GM18520 (cell line): ENCODE results near the gene PIK3R1.

Experiments used
- ATAC-seq: cut with Tn5 transposase; IDR thresholded peaks from one replicate; pipeline ENCODE4 v1.9.1; 2021; ENCODE audit not compliant: unreplicated experiment

The PIK3R1 gene

DNA sequence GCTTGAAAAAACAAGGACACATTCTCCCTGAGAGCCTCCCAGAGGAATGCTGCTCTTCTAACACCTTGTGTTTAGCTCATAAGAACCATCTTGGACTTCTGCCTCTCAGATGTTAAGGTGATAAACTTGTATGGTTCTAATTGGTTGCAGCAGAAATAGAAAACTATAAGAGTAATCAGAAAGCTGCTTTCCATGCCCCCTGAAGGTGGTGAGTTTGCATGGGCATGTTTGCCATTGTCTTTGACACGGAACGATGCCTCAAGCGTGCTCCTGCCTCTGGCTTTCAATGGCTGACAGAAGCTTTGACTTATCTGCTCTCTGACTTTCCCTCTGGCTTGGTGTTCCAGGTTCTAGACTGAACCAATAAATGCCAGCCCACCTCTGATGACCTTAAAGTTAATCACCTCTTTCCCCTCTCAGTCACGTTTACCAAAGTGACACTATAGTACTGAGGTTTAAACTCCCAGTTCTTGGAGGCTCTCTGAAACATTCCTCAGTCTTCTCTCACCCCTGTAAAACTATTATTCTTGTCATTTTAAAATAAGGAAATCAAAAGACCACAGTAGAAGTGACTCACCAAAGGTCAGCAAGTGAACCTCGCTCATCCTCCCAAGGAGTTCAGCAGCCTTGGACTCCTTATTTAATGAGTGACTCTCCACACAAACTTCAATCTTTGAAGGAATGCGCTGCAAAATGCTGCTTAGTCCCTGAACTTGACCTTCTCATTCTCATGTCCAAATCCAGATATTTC lies 103.6 kb downstream of the PIK3R1 start:
- ATAC-seq: no peak

- ATAC-seq: no peak
Observed at GRCh38 chr5:68319706-68320412, 104.3 kb downstream of the PIK3R1 start.

DNA sequence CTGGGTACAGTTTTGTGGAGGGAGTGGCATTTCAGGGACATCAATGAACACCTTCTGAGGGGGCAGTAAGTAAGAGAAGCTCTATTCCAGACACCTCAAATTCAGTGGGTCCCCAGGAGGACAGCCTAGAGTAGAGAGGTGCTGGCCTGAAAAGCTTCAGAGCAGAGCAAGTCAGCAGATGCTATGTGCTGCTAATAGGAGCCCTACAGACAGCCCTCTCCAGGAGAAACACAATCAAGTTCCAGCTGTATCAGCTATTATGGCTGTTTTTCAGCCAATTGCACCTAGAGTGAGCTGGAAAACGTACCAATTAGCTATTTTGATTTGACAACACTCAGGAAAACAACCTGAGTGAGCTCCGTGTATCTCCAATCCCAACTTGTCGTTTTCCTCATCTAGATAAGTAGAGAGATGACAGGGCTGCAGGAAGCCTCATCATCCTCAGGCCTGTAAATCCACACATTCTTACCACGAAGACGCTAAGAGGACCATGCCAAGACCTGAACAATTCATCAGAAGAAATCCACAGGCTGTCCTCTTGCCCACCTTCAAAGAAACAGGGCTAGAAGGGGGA lies 104.9 kb downstream of the PIK3R1 start:
- no peak for ATAC-seq

DNA sequence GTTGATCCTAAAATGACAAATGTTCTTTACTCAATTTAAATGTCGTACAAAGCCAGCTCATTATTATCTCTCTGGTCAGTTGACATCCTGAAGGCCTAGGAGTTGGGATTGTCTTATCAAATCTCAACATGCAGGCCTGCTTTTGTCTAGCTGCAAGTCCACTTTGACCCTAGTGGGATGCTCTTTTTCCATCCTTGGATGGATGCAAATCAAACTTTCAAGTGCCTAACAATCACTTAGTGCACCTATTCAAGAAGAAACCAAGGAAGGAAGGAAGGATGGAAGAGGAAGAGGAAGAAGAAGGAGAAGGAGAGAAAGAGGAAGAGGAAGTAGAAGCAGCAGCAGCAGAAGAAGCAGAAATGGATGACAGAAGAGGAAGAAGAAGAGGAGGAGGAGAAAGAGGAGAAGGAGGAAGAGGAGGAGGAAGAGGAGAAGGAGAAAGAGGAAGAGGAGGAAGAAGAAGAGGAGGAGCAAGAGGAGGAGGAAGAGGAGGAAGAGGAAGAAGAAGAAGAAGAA lies 109.6 kb downstream of the PIK3R1 start:
- ATAC-seq: no peak

GRCh38 chr5:68329554-68330255 lies 114.1 kb downstream of the PIK3R1 start:
- no peak for ATAC-seq

DNA sequence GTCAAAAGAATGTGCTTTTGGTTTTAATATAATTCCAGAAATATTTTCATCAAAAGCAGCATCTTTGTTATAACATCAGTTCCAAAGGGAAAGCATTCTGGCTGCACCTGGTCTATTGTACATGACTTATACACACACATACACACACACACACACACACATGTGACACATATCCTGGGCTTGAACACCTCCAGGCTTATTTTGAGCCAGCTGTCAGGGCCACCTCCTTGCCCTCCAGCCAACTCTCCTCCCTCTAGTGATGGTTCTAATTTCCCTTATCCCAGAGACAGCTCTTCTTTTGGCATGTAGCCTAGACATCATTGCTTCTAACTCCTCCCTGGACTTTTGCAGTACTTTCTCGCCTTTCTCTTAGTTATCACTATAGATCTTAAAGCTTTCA lies 115.0 kb downstream of the PIK3R1 start:
- ATAC-seq: no peak

- no peak for ATAC-seq
Observed at GRCh38 chr5:68331192-68332079, 115.9 kb downstream of the PIK3R1 start.

DNA sequence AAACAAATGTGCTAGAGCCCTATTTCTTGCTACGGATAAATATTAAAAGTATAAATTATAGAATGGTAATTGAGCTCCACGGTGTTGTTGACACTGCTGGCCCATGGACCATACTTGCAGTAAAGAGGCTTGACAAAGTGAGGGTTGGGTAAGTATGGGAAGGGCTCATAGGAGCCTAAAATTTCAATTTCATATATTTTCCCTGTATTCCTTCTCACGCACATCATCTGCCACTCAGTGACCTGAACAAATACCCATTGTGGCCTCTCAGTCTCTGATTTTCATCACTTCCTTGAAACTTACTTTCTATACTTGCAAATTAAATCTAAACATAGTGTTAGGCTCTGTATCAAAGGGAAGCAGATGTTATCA lies 116.5 kb downstream of the PIK3R1 start:
- ATAC-seq: no peak

DNA sequence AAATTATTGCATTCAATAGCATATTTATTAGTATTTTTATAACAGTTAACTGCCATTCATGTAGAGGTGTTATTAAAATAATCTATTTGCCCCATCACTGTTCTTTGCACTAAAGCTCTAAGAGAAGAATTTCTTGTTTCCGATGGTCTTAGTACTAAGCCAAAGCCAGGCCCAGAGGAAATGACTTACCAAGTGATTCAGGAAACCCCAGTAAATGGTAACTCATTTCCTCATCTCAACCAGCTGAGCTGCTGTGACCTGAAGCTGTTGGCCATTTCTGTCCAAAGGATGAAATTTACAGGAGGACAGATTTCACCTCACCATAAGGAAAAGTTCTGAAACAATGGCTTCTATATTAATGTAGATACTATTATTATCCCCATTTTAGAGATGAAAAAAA lies 117.0 kb downstream of the PIK3R1 start:
- no peak for ATAC-seq

DNA sequence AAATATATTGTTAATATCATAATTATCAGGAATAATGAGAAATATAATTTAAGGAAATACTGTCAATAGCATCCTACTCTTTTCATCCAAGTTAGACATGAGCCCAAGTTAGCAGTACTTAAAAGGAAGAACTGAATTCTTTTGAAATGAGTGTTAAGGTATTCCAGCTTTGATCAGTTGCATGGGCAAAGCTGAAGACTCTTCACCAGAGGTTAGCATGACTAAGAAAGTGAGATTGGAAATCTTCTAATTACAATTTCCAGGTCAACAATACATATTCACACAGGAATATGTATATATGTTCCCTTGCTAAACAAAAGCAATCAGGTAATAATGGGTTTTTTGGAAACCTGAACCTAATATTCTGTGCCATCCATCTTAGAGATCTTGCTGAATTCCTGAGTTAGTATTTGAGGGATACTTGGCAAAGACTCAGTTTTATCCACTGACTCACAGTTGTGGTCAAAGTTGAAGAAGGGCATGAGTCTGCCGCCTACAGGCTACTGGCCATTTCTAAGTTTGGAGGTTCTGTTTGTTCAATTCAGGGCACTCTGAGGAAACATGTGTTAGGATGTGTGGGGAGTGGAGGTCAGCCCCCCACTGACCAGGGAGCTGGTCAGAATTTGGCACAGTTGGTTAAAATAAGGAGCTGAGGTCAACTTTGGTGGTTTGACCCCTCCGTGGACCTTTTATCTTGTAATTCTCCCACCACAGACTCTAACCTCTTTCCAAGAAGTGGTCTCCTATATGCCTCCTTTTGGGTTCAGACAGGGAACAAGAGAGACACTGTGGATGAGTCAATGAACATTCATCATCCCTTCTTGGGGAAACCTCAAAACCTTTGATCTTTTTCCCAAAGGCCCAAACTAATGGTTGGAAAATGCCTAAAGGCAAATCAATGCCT lies 118.3 kb downstream of the PIK3R1 start:
- ATAC-seq: no peak

DNA sequence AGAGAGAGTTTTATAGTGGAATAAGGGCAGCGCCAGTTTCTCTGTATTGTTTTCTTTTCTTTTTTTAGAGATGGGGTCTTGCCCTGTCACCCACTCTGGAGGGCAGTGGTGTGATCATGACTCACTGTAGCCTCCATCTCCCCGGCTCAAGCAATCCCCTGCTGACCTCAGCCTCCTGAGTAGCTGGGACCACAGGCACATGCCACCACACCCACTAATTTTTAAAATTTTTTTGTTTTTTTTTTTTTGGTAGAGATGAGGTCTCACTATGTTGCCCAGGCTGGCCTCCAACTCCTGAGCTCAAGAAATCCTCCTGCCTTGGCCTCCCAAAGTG lies 119.0 kb downstream of the PIK3R1 start:
- no peak for ATAC-seq

DNA sequence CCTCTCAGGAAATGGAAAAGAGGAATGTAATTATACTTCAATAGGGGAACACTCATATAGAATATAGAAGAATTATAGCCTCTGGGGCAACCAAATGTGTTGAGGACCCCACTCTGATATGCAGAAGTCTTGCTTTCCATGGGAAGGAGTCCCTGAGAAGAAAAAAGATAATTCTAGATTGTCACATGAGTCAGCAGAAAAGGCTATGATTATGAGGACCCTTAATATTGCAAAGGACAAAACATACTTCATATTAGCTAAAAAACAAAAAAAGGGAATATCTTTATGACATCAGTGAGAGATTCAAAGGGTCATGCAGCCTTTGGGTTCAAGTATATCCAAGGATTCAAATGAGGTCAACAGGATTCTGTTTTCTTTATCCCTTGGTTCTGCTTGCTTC lies 119.5 kb downstream of the PIK3R1 start:
- no peak for ATAC-seq

DNA sequence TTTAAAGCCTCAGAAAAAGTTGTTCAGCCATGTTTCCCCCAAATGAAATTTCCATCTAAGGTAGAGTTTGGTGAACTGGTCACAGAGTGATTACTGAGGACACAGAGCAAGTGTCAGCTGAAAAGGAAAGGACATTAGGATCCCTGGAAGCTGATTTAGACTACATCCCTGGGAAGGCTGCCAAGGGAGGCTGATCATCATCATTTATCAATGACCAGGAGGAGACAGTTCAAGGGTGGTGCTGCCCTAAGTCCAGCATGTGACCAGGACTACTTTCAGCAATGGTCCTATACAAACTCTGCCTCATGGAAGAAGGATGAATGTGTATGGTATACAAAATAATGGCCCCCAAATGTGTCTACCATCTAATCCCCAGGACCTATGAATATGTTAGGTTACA lies 120.6 kb downstream of the PIK3R1 start:
- ATAC-seq: no peak

GRCh38 chr5:68337235-68337634 lies 121.7 kb downstream of the PIK3R1 start:
- no peak for ATAC-seq

DNA sequence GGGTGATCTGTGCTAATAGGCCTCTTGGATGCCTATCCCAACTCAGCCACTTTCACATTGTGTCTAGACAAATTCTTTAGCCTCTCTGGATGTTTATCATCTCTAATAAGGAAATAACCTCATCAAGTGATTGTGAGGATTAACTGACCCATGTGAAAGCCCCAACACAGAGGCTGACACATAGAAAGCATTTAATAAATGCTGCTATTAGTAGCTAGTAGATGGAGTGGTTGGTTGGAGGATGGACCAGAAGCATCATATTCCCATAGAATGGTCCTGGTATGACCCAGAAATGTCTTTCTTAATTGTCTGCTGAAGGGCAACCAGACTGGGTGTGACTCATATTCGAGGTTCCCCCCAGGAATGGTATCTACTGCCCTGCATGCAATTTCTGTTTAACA lies 124.4 kb downstream of the PIK3R1 start:
- ATAC-seq: no peak

- no peak for ATAC-seq
Observed at GRCh38 chr5:68341006-68341405, 125.5 kb downstream of the PIK3R1 start.

DNA sequence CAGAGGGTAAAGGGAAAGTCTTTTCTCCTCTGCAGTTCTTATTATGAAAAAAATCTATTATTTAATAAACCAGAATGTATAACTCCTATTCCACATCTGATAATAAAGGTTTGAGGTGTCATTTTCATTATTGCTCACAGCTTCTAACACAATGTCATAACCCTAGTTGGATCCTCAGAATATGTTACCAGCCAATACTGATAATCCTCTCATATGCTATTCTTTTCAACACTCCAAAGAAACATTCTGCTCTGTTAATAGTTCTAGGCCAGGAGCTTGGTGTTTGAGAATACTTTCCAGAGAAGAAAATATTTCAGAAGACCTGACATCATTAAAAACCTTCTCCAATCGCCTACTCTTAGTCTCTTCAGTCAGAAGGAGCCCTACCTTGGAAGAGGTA lies 127.1 kb downstream of the PIK3R1 start:
- ATAC-seq: no peak

- ATAC-seq: peak; percentile 53
Observed at GRCh38 chr5:68343421-68343826, 127.9 kb downstream of the PIK3R1 start.

- ATAC-seq: no peak
Observed at GRCh38 chr5:68344447-68345111, 129.0 kb downstream of the PIK3R1 start.
